HG02938 (cell line): ENCODE measurements around the gene TRIM65.

Experiments
- ATAC-seq: cut with Tn5 transposase; IDR thresholded peaks from one replicate; pipeline ENCODE4 v1.9.1; 2021; ENCODE audit warnings: mild to moderate bottlenecking, moderate library complexity; ENCODE audit not compliant: unreplicated experiment

TRIM65 gene

GRCh38 chr17:75839942-75840798 lies 56.6 kb downstream of the TRIM65 start:
- ATAC-seq = no peak
